Measurements from ENCODE around the gene PMIS2.

The PMIS2 gene

DNA sequence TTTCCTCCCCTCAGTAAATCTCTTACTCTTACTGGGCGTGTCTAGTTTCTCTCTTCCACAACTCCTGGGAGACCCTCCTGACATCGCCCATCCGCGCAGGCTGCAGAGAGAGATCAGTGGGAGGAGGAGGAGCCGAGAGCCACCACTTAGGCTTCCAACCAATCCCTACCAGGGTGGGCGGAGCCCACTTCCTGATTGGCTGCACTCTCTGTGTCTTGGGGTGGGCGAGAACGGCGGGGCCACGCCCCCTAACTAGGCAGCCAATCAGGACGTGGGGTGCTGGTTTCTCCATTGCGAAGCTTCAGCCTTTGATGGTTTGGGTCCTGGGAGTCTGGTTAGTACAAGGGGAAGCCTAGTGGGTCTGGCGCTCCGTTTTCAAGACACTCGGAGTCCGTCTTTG, at the start of gene PMIS2:
PMIS2 (plus strand) TSS at position 326 of the 400 bp plus-strand sequence. CDS start 87 bp downstream, outside the sequence.
- no peak for DNase-seq

DNA sequence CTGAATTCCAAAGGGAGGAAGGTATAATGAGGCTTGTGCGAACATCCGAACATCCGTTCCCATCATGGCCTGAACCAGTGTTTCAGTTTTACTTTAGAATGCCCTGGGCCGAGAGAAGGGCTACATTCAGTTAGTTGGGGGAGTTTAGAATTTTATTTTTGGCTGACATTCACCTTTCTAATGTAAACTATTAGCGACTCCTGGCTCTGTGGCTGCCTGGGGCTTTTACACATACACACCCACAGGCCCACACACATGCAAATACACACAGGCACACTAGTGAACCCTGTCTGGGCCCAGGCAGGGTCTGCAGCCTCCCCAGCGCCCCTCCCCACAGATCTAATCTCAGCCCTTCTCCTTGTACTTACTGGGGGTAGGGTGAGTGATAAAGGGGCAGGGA, 46.7 kb upstream of the PMIS2 start:
- no peak for DNase-seq

DNA sequence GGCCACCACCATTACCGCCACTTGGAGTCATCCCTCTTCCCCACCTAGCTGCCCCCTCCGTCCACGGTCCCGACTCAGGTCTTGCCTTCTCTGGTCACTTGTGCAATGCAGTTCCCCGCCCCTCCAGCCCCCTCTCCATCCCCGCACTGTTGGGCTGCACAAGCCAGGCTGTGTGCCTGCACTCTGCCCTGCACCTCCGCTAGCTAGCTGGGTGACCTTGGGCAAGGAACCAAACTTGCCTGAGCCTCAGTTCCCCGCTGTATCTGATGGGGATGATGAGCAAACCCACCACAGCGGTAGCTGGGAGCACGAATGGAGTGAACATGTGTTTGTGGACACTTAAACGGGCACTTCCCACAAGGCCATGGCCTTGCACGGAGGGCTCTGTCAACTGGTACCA, 46.1 kb upstream of the PMIS2 start:
- DNase-seq, result no peak

DNA sequence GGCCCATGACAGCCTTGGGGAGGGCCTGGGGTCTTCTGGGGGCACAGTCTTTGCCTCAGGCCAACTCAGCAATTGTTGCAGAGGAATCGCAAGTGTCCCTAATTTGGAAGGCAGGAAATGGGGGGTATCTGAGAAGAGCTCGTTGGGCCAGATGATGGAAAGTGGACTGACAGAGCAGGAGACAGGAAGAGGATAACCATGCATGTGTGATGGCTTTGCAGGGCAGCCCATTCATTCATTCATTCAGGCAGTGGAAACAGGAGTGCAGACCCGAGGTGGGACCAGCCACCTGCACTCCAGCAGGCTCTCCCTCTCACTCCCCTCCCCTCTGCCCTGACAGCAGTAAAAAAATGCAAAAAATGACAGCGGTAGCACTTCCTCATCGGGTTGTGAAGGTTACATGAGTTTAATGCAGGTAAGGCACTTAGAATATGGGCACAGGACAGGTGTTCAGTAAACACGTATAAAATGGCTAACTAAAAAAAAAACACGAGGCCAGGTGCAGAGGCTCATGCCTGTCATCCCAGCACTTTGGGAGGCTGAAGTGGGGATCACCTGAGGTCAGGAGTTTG, 45.5 kb upstream of the PMIS2 start:
- DNase-seq, result no peak

DNA sequence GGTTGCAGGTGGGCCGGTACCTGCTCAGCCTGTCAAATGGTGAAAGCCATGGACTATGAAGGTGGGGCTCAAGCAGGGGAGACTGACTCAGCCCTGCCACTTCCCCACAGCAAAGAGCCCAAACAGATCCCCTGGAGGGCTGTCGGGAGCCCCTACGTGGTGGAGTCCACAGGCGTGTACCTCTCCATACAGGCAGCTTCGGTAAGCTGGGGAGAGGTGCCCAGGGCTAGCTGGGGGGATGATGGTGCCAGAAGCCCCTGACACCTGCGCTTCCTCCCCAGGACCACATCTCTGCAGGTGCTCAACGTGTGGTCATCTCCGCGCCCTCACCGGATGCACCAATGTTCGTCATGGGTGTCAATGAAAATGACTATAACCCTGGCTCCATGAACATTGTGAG, 43.8 kb upstream of the PMIS2 start:
- no peak for DNase-seq

DNA sequence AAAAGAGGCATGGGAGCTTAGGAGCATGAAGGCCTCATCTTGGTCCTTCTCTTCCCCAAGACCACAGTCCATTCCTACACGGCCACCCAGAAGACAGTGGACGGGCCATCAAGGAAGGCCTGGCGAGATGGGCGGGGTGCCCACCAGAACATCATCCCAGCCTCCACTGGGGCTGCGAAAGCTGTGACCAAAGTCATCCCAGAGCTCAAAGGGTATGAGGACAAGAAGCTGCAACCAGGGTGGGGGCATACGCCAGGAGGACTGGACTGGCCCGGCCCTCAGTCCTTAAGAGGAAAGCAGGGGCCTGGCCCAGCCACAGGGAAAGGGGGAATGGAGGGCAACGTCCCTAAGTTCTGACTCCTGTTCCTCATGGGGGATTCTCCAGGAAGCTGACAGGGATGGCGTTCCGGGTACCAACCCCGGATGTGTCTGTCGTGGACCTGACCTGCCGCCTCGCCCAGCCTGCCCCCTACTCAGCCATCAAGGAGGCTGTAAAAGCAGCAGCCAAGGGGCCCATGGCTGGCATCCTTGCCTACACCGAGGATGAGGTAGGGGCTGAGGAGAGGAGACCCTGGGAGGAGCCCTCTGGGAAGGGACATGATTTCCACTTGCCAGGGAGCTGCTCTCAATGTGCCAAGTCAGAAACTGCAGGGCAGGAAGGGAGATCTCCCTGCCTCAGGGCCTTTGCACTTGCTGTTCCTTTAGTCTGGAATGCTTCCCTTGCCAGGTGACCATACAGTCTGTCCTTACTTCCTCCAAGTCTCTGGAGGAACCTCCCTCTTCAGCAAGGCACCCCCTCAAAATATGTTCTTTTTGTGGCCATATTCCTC, 42.5 kb upstream of the PMIS2 start:
- DNase-seq, result no peak

DNA sequence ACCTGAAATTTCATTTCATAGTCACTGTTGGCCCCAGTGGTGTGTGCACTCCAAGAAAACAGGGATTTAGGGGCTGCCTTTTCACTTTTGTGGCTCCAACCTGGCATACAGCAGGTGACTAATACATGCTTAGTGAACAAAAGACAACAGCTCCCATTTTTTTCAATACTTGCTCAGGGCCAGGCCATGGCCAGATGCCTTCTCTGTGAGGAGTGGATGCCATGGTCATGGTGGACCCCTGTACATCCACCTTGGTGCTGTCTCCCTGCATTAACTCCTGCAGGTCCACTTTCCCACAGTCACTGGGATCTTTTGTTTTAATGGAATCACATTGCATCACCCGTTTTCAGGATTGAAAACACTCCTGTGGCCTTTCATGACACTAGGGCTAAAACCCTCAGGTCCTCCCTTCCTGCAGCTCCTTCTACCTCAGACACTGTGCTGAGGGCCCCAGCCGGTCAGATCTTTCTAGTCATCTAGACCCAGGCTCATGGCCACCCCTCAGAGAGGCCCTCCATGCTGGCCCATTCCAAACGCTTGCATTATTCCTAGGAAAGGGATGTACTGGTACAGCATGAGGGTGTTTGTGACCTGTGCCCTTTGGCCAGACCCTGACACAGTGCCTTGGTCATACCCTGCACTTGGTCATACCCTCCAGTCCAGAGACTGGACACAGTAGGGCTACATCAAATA, 41.7 kb upstream of the PMIS2 start:
- DNase-seq, result no peak

DNA sequence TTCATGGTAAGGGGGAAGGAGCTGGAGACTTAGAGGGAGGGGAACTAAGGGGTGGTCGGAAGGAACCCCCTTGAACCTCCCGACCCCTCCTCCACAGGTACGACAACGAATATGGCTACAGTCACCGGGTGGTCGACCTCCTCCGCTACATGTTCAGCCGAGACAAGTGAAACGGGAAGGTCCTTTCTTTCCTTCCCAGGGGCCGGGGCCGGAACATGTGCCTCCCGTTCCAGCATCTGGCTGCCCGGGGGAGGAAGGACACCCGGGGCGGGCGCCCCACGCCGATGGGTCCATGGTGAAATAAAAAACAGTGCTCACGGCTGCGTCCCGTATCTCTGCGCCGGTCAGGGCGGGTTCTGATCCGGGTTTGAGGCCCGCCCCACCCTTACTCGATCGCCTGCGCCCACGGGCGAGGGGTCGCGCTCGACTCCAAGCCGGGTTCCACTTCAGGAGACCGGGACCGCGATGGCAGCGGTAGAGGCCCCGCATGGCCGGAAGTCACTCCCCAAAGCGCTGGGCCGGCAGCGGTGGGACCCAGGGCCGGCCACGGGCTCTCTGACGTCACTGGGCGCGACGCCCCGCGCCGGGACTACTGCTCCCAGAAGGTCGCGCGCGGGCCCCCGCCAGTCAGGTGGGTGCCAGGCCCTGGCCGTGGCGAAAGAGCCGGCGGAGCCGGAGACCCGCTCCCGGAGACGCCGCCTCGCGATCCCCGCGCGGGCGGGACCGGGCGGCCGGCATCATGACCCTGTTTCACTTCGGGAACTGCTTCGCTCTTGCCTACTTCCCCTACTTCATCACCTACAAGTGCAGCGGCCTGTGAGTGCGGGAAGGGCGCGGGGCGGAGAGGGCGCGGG, 40.7 kb upstream of the PMIS2 start, which contains the start of gene TMEM147:
TMEM147 (plus strand) TSS at position 626 of the 854 bp plus-strand sequence; CDS start at position 740, 114 bp downstream.
- DNase-seq, result peak; percentile 85

DNA sequence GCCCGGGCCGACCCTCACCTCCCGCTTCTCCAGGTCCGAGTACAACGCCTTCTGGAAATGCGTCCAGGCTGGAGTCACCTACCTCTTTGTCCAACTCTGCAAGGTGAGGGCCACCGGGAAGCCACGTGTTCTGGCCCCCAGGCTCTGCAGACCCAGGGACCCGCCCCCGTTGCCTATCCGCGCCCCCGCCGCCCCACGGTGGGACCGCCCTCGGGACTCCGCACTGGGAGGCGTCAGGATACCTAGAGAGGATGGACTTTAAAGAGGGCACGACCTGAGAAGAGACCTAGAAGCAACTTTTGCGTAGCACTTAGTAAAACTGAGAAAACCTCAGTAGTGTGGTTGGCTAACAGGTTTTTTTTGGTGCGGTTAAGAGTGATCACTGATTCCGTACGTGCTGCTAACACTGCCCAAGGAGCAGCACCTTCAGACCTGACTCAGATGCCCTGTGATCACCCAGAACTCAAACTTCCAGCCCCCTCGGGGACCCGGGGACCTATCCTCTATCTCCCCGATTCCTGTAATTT, 40.1 kb upstream of the PMIS2 start:
- peak; percentile 35 for DNase-seq

DNA sequence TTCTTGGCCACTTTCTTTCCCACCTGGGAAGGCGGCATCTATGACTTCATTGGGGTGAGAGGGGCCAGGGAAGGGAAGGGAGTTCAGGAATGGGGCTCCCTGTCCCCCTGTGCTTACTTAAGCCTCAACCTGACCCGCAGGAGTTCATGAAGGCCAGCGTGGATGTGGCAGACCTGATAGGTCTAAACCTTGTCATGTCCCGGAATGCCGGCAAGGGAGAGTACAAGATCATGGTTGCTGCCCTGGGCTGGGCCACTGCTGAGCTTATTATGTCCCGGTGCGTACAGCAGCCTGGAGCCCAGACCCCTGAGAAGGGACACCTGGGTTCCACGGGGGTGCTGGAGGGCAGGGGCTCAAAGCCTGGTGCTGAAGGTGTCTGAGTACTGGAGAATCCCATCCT, 39.4 kb upstream of the PMIS2 start:
- DNase-seq, result no peak

DNA sequence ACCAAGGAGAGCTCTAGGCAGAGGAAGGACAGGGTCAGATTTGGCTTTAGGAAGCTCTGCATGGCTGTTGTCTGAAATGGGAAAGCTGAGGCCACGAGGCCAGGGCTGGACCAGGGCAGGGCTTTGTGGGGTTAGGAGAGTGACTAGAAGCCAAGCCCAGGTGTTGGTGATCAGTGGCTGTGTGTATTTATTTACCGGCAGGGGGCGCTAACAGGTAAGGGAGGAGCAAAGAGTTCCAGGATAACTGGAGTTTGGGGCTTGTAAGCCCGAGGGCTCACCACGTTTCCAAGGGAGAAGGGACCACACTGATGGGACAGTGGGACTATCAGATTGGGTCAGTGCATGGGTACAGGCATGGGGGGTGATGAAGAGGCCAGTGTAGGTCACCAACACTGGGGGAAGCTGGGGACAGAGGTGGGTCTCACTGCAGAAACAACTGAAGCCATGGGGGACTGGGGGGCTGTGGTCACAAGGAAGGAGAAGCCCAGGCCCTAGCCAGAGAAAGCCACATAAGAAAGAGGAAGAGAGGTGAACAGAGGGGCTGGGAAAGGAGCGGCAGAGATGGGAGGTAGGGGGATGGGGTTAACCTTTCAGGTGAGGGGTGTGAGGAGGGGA, 36.7 kb upstream of the PMIS2 start:
- peak; percentile 29 for DNase-seq

DNA sequence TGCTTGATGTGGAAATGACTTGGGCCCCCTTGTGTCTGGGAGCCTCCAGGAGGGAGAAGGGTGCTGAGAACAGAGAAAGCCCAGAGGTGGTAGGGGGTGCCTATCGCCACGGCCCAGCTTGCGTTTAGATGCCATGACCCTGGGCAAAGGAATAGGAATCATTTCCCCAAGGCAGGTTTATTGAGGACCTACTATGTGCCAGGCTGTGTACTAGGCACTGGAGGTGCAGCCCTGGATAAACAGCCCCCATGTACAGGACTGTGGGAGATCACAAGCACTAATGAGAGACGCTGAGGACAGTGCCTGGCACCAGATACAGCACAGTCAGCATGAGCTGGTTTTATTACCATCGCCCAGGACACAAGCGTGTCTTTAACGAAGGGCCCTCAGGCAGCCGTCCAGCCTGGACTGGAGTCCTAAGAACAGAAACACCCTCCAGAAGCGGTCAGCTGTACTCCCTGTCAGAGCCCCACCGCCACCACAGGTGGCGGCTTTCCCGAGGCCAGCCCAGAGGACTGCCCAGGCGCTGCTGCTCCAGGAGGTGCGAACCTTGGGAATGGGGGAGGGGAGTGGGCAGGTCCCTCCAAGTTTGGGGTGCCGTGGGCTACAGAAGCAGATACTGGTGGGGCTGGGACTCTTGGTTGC, 36.0 kb upstream of the PMIS2 start:
- no peak for DNase-seq

DNA sequence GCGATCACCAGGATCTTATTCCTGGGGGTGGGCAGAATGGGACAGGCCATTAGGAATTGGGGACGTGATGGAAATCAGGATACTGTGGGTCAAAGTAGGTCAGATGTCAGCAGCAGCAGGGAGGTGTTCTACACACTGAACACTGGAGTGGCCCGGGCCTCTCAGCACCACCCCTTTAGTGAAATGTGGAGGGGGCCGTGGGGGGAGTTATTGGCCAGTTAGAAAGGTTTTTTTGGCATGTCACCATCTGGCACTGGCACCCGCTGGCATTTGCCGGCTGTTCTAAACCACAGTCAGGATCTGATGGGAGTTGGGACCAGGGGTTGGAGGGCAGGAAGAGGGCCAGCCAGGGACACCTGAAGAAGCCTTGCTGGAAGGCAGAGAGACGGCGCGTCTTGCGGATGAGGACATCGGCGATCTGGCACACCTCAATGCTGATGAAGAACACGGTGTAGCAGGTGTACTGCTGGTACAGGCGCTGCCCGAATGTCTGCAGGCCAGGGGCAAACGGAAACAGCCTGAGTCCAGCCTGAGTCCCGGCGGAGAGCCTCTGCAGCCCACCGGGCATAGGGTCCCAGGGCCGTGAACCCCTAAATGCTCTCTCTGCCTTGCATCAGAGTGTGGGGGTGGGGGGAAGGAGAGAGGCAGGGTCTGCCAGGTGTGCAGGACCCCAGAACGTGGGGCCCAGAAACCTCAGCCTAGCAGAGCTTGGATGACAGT, 34.7 kb upstream of the PMIS2 start:
- no peak for DNase-seq

DNA sequence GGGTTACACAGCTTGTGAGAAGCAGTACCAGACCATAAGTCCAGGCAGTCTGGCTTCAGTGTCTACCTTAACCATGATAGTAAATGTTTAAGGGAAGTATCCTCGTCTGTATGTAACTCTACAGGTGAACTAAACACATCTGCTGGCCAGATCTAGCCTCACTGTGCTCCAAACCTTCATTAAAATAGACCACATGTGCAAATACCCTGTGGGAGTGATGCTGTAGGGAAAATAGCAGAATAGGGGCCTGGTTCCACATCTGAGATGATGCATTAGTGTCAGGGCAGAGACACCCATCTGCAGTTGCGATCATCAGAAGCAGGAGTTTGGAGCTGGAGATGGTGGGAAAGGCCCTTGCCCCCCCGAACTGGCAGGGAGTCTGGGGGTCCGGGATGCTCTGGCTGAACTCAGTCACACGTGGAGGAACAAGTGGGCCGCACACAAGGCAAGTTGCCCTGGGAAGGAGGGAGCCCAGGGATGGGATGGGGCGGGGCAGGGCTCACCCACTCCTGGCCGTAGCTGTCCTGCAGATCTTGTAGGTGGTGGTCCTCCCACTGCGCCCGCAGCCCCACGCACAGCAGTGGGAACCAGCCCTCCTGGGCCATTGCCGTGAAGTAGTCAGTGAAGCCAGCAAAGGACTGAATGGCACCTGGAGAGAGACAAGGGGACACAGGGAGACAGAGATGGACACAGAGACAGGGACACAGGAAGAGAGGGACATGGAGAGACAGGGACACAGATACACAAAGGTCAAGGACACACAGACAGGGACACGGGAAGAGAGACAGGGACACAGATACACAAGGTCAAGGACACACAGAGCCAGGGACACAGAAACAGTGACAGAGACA, 33.2 kb upstream of the PMIS2 start:
- DNase-seq, result no peak

DNA sequence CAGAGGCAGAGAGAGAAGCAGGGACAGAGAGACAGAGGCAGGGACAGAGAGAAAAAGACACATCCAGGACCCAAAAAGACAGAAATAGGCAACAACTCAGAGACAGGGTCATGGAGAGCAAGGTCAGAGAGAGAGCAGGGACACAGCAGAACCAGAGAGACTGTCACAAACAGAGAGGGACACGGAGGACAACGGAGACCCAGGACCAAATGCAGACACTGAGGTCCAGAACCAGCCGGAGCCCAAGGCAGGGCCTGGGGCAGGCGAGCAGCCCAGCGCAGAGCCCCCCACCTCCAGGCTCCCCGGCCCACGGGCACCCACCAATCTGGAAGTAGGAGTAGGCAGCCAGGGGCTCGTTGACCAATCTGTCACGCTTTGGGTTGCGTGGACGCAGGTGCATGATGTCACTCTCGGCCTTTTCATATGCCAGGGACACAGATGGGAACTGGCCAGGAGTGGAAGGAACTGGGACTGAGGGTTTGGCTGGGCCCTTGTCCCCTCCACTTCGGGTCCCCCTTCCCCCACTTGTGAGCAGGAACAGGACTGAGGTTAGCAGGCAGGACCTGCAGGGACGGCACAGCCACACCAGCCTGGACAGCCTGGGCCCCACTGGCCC, 32.5 kb upstream of the PMIS2 start:
- no peak for DNase-seq

DNA sequence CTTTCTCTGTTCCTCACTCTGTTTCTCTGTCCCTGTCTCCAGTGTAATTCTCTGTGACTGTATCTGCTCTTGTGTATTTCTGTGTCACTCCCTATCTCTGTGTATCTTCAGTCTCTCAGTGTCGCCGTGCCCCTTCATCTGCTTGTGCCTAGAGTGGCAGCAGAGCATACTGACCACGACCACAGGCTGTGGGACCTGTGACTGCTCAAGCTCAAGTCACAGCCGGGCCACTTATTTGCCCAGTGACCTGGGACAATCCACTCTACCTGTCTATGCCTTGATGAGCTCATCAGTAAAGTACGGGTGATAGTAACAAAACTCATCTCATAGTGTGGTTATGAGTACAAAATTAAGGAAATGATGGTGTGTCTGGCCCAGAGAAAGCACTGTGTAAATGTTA, 31.9 kb upstream of the PMIS2 start:
- DNase-seq, result no peak

DNA sequence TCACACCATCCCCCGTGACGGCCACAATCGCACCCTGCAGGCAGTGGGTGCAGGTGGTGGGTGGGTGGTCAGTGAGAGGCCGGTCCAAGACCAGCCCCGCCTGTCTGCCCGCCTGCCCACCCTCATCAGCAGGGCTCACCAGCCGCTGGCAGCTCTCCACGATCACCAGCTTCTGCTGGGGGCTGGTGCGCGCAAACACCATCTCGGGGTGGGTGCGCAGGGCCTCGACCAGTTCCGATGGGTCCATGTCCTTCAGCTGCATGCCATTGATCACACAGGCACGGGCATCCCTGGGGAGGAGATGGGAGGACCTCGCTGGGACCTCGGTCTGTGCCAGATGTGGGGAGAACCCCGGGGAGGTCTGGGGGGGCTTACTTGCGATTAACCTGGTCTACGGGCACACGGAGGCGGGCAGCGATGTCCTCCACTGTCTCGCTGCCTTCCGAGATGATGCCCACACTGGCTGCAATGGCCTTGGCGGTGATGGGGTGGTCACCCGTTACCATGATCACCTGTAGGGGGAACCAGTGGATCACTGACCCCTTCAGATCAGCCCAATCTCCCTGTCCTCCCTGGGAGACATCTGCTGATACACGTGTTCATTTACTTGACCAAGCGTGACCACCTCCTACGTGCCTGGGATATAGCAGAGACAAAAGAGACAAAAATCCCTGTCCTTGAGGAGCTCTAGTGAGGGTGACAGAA, 30.5 kb upstream of the PMIS2 start:
- DNase-seq, result no peak

DNA sequence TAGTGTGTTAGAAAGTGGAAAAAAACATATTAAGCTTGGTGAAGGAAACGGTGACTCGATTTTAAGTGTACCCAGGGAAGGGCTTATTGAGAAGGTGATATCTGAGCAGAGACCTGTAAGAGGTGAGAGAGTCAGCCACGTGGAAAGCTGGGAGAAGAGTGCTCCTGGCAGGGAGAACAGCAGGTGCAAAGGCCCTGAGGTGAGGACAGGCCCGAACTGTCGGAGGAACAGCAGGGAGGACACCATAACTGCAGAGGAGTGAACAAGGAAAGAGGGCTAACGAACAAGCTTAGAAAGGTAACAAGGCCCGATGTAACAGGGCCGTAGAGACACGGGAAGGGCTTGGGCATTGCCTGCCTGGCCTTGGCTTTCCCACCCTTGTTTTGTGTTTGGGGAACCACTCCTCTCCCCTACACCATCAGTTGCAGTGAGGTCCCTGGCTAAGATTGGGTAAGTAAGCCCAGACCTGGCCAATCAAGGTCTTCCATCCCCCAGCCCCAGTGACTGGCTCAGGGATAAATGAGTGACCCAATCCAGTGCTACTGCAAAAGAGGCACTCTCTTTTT, 29.9 kb upstream of the PMIS2 start:
- no peak for DNase-seq
